Adrenal gland (tissue), 5 donors: ENCODE measurements around the gene LYRM1.

Experiments used
- CTCF ChIP-seq, 6 experiments: fragments of 450-650 bp in 4 of 6; fragments of 200-600 bp in 2 of 6; sonication (generic) in 1 of 6; IDR thresholded peaks; 1 replicate in 5 of 6; 2 replicates in 1 of 6; pipeline versions ENCODE4 v1.5.1 to v1.8.0; 2016 to 2021; ENCODE audit warnings: antibody characterized with exemption in 6 of 6, mild to moderate bottlenecking in 2 of 6, moderate library complexity in 1 of 6
- POLR2A ChIP-seq, 2 donors: fragments of 450-650 bp; IDR thresholded peaks; one replicate each; pipeline ENCODE4 v1.6.1; 2017; ENCODE audit warnings: antibody characterized with exemption in 2 of 2, mild to moderate bottlenecking in 2 of 2, moderate library complexity in 1 of 2
- donor health status: DM: no; HTN: no; CAD: no.

GRCh38 chr16:20902426-20902825 is 1.9 kb downstream of the LYRM1 start:
- no peak for TF ChIP-seq CTCF (IDR thresholded peaks at IDR 0.05)
- no peak for TF ChIP-seq POLR2A (IDR thresholded peaks at IDR 0.05)
